ENCODE results near the gene NFKBIA.

- TF ChIP-seq CTCF (IDR thresholded peaks at IDR 0.05 in 4 of 5, conservative IDR thresholded peaks at IDR 0.05 in 1 of 5) (no peak), POLR2A (IDR thresholded peaks at IDR 0.05) (no peak)
These were observed 29.3 kb upstream of the NFKBIA start for GRCh38 chr14:35433826-35434225.
